NT2/D1 (cell line): ENCODE results near the gene AGAP1.

Experiments
- DNase-seq: peaks from one replicate; pipeline ENCODE4 v3.0.0-alpha.2; 2011; ENCODE audit warnings: low read depth, low spot score
- H3K27me3 ChIP-seq: 2 replicates; pipeline ENCODE4 v1.6.0; 2011; ENCODE audit warnings: mild to moderate bottlenecking; ENCODE audit not compliant: insufficient read length, insufficient read depth
- H3K36me3 ChIP-seq: 2 replicates; pipeline ENCODE4 v1.6.1; 2011; ENCODE audit warnings: mild to moderate bottlenecking, low read length, mixed read lengths; ENCODE audit not compliant: insufficient read depth, insufficient read length
- H3K4me1 ChIP-seq: 2 replicates; pipeline ENCODE4 v1.5.1; 2011; ENCODE audit not compliant: insufficient read depth, insufficient read length
- H3K4me3 ChIP-seq: 2 replicates; pipeline ENCODE4 v1.5.1; 2011; ENCODE audit warnings: low read depth; ENCODE audit not compliant: insufficient read length
- H3K9ac ChIP-seq: 2 replicates; pipeline ENCODE4 v1.6.0; 2011; ENCODE audit warnings: low read depth; ENCODE audit not compliant: insufficient read length
- H3K9me3 ChIP-seq: 2 replicates; pipeline ENCODE4 v1.5.1; 2011; ENCODE audit warnings: mild to moderate bottlenecking, low read length; ENCODE audit not compliant: insufficient read depth
- SUZ12 ChIP-seq: IDR thresholded peaks from 2 replicates; pipeline ENCODE4 v1.6.1; 2011; ENCODE audit not compliant: insufficient read length, insufficient read depth; ENCODE audit errors: extremely low read depth
- YY1 ChIP-seq: IDR thresholded peaks from 2 replicates; pipeline ENCODE4 v1.6.1; 2011; ENCODE audit not compliant: insufficient read length, insufficient read depth
- ZNF274 ChIP-seq: IDR thresholded peaks from 2 replicates; pipeline ENCODE4 v1.6.1; 2011; ENCODE audit warnings: mild to moderate bottlenecking, low read depth, low read length

AGAP1 gene

GRCh38 chr2:235808366-235808765 lies 314.5 kb downstream of the AGAP1 start:
- Histone ChIP-seq H3K9ac (no peak overlapping the region), H3K9me3 (no peaks in the 10 kb centered on the region), H3K4me1 (peaks cover 4% of the 10 kb centered on the region), H3K36me3 (peaks cover 25% of the 10 kb centered on the region), H3K4me3 (no peak overlapping the region), H3K27me3 (no peaks in the 10 kb centered on the region)
- no peak for DNase-seq
- TF ChIP-seq ZNF274 (no peak), SUZ12 (no peak), YY1 (no peak)

GRCh38 chr2:235810252-235810651 lies 316.4 kb downstream of the AGAP1 start:
- peaks cover 4% of the 10 kb centered on the region for H3K4me1 ChIP-seq
- H3K27me3 ChIP-seq, result no peaks in the 10 kb centered on the region
- H3K36me3 ChIP-seq, result peaks cover 31% of the 10 kb centered on the region
- no peak overlapping the region for H3K9ac ChIP-seq
- TF ChIP-seq ZNF274, result no peak
- TF ChIP-seq YY1, result no peak
- no peak for TF ChIP-seq SUZ12
- DNase-seq, result no peak
- no peak overlapping the region for H3K4me3 ChIP-seq
- no peaks in the 10 kb centered on the region for H3K9me3 ChIP-seq

GRCh38 chr2:235810846-235811245 lies 317.0 kb downstream of the AGAP1 start:
- H3K27me3 ChIP-seq, result no peaks in the 10 kb centered on the region
- TF ChIP-seq YY1 (no peak), ZNF274 (no peak), SUZ12 (no peak)
- H3K4me1 ChIP-seq, result peaks cover 4% of the 10 kb centered on the region
- no peaks in the 10 kb centered on the region for H3K9me3 ChIP-seq
- no peak overlapping the region for H3K4me3 ChIP-seq
- H3K36me3 ChIP-seq, result peaks cover 31% of the 10 kb centered on the region
- no peak for DNase-seq
- H3K9ac ChIP-seq, result no peak overlapping the region

GRCh38 chr2:235811446-235812184 lies 317.8 kb downstream of the AGAP1 start:
- DNase-seq, result no peak
- no peaks in the 10 kb centered on the region for H3K9me3 ChIP-seq
- H3K9ac ChIP-seq, result no peak overlapping the region
- no peak for TF ChIP-seq YY1
- no peak for TF ChIP-seq SUZ12
- TF ChIP-seq ZNF274, result no peak
- H3K4me1 ChIP-seq, result peaks cover 4% of the 10 kb centered on the region
- H3K27me3 ChIP-seq, result no peaks in the 10 kb centered on the region
- no peak overlapping the region for H3K4me3 ChIP-seq
- H3K36me3 ChIP-seq, result peaks cover 31% of the 10 kb centered on the region

GRCh38 chr2:235812185-235812665 lies 318.4 kb downstream of the AGAP1 start:
- H3K27me3 ChIP-seq, result no peaks in the 10 kb centered on the region
- peaks cover 3% of the 10 kb centered on the region for H3K4me1 ChIP-seq
- DNase-seq, result no peak
- H3K9ac ChIP-seq, result no peak overlapping the region
- H3K9me3 ChIP-seq, result no peaks in the 10 kb centered on the region
- no peak overlapping the region for H3K4me3 ChIP-seq
- no peak for TF ChIP-seq SUZ12
- no peak for TF ChIP-seq ZNF274
- TF ChIP-seq YY1, result no peak
- H3K36me3 ChIP-seq, result peaks cover 31% of the 10 kb centered on the region

- TF ChIP-seq ZNF274, result no peak
- no peak for TF ChIP-seq YY1
- TF ChIP-seq SUZ12, result no peak
- Histone ChIP-seq H3K4me1 (peaks cover 2% of the 10 kb centered on the region), H3K36me3 (peaks cover 21% of the 10 kb centered on the region), H3K27me3 (no peaks in the 10 kb centered on the region), H3K9me3 (no peaks in the 10 kb centered on the region), H3K9ac (no peak overlapping the region), H3K4me3 (no peak overlapping the region)
- DNase-seq, result no peak
These were observed 319.6 kb downstream of the AGAP1 start for GRCh38 chr2:235813398-235813797.

- DNase-seq, result no peak
- peaks cover 8% of the 10 kb centered on the region for H3K36me3 ChIP-seq
These were observed 326.7 kb downstream of the AGAP1 start for GRCh38 chr2:235820571-235820970.

More at GRCh38 chr2:235820571-235820970, 326.7 kb downstream of the AGAP1 start:
- Histone ChIP-seq H3K4me1 (no peaks in the 10 kb centered on the region), H3K9me3 (no peaks in the 10 kb centered on the region), H3K27me3 (no peaks in the 10 kb centered on the region), H3K9ac (no peak overlapping the region), H3K4me3 (no peak overlapping the region)
- TF ChIP-seq ZNF274 (no peak), SUZ12 (no peak), YY1 (no peak)
